ENCODE results near the gene AARSD1. TPM values are rescaled to one million over a fixed set of nuclear protein-coding genes. Genes with fewer than 3 reads are reported as not detected.
"Not testable (repeated sequence)": the region's sequence is repeated elsewhere in the genome, so short reads cannot be mapped to it uniquely, and the experiment has no call there.

The AARSD1 gene
- total and polyA plus RNA-seq, 2 donors (not counting 1 experiment from before 2014, with no cell fraction given): 17.7 to 37.3 TPM

DNA sequence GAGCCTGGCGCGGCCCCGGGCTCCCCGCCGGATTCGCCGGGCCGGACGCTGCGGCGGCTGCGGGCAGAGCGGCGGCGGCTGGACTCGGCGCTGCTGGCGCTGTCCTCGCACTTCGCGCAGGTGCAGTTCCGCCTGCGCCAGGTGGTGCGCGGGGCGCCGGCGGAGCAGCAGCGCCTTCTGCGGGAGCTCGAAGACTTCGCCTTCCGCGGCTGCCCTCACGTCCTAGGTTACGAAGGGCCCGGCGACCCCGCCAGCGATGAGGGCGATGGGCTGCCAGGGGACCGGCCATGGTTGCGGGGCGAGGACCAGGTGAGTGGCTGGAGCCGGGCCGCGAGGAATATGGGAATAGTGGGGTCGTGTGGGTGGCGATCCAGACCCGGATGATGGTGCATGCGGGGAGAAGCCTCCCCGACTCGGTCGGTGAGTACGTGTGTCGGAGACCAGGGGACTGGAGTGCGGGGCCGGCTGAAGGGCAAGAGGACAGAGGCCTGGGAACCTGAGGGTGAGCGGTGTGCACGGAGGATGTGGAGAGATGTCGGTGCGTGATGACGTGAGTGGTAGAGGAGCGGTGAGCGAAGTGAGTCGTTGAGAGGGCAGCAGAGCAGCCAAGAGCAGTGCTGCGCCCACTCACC lies 16.6 kb upstream of the AARSD1 start:
- peaks cover 6% of the 10 kb centered on the region for H3K4me1 ChIP-seq (ENCODE audit: control insufficient read depth, extremely low read depth, insufficient read depth, low read length)
- H4K20me1 ChIP-seq (ENCODE audit: control insufficient read depth, extremely low read depth, insufficient read depth, low read length): no peaks in the 10 kb centered on the region
- H3K79me2 ChIP-seq (ENCODE audit: control insufficient read depth, insufficient read depth, low read length): peaks cover 18% of the 10 kb centered on the region
- peak overlapping the region; percentile 79 for H2AFZ ChIP-seq (ENCODE audit: low read length)
- H3K27ac ChIP-seq (ENCODE audit: insufficient read depth, low read length): peak overlapping the region; percentile 77
- H3K4me2 ChIP-seq (ENCODE audit: extremely low read depth, insufficient read depth, low read length): peak overlapping the region; percentile 99
- no peaks in the 10 kb centered on the region for H3K27me3 ChIP-seq (ENCODE audit: control insufficient read depth, insufficient read depth, low read length)
- H3K4me3 ChIP-seq (replicated peaks in 1 of 4; ENCODE audit: control extremely low read depth in 1 of 4, insufficient read depth in 1 of 4, low read depth in 3 of 4, low read length in 4 of 4): peak overlapping the region; percentile 85 to 95 (median 90)
- peak; percentile 39 to 68 for DNase-seq (ENCODE audit: low read depth in 2 of 2)
- peak overlapping the region; percentile 82 for H3K9ac ChIP-seq (ENCODE audit: insufficient read depth, low read length)
- TF ChIP-seq EZH2 (IDR thresholded peaks at IDR 0.05; ENCODE audit: low read length, missing control alignments): no peak
- TF ChIP-seq, protein P1, sequence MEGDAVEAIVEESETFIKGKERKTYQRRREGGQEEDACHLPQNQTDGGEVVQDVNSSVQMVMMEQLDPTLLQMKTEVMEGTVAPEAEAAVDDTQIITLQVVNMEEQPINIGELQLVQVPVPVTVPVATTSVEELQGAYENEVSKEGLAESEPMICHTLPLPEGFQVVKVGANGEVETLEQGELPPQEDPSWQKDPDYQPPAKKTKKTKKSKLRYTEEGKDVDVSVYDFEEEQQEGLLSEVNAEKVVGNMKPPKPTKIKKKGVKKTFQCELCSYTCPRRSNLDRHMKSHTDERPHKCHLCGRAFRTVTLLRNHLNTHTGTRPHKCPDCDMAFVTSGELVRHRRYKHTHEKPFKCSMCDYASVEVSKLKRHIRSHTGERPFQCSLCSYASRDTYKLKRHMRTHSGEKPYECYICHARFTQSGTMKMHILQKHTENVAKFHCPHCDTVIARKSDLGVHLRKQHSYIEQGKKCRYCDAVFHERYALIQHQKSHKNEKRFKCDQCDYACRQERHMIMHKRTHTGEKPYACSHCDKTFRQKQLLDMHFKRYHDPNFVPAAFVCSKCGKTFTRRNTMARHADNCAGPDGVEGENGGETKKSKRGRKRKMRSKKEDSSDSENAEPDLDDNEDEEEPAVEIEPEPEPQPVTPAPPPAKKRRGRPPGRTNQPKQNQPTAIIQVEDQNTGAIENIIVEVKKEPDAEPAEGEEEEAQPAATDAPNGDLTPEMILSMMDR (conservative IDR thresholded peaks at IDR 0.05 in 1 of 2, IDR thresholded peaks at IDR 0.05 in 1 of 2; ENCODE audit: low read depth in 1 of 2, low read length in 2 of 2): no peak
- no peaks in the 10 kb centered on the region for H3K36me3 ChIP-seq (ENCODE audit: control insufficient read depth, insufficient read depth, low read length)
- H3K9me3 ChIP-seq (ENCODE audit: control insufficient read depth, insufficient read depth, low read depth, low read length): no peaks in the 10 kb centered on the region

DNA sequence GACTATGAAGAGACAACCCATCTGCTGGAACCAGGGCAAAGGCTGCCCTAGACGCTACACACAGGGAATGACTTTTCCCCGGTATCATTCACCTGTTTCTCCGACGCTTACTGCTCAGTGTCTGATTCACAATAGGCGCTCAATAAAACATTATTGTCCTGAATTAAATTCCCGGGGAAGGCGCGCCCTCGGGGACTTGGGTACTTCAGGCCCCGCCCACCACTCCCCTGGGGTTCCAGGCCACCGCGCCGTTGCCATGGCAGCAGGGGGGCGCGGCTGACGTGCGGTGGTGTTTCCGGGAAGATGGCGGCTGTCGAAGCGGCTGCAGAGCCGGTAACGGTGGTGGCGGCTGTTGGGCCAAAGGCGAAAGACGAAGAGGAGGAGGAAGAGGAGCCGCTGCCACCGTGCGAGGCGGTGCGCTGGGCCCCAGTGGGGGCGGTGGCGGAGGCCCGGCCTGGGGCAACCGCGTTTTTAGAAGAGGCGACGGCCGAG lies 16.1 kb upstream of the AARSD1 start, which contains the start of gene RUNDC1:
Gene RUNDC1, plus strand, starts transcription at position 292 of the 492 bp plus-strand sequence. Its CDS starts 12 bp downstream, at position 304.
- Histone ChIP-seq H2AFZ (ENCODE audit: low read length) (peak within 1 kb of the TSS; percentile 79), H3K9ac (ENCODE audit: insufficient read depth, low read length) (peak within 1 kb of the TSS; percentile 82), H3K27ac (ENCODE audit: insufficient read depth, low read length) (peak within 1 kb of the TSS; percentile 77), H4K20me1 (ENCODE audit: control insufficient read depth, extremely low read depth, insufficient read depth, low read length) (no peaks in the 10 kb centered on the region), H3K36me3 (ENCODE audit: control insufficient read depth, insufficient read depth, low read length) (no peaks in the 10 kb centered on the region), H3K9me3 (ENCODE audit: control insufficient read depth, insufficient read depth, low read depth, low read length) (no peaks in the 10 kb centered on the region), H3K4me2 (ENCODE audit: extremely low read depth, insufficient read depth, low read length) (peak within 1 kb of the TSS; percentile 99), H3K4me3 (replicated peaks in 1 of 4; ENCODE audit: control extremely low read depth in 1 of 4, insufficient read depth in 1 of 4, low read depth in 3 of 4, low read length in 4 of 4) (peak within 1 kb of the TSS; percentile 85 to 95 (median 90)), H3K4me1 (ENCODE audit: control insufficient read depth, extremely low read depth, insufficient read depth, low read length) (peaks cover 6% of the 10 kb centered on the region), H3K27me3 (ENCODE audit: control insufficient read depth, insufficient read depth, low read length) (no peaks in the 10 kb centered on the region), H3K79me2 (ENCODE audit: control insufficient read depth, insufficient read depth, low read length) (peaks cover 18% of the 10 kb centered on the region)
- TF ChIP-seq EZH2 (IDR thresholded peaks at IDR 0.05; ENCODE audit: low read length, missing control alignments): no peak
- TF ChIP-seq, protein P1 (conservative IDR thresholded peaks at IDR 0.05 in 1 of 2, IDR thresholded peaks at IDR 0.05 in 1 of 2; ENCODE audit: low read depth in 1 of 2, low read length in 2 of 2): no peak
- peak; percentile 78 to 80 for DNase-seq (ENCODE audit: low read depth in 2 of 2)

DNA sequence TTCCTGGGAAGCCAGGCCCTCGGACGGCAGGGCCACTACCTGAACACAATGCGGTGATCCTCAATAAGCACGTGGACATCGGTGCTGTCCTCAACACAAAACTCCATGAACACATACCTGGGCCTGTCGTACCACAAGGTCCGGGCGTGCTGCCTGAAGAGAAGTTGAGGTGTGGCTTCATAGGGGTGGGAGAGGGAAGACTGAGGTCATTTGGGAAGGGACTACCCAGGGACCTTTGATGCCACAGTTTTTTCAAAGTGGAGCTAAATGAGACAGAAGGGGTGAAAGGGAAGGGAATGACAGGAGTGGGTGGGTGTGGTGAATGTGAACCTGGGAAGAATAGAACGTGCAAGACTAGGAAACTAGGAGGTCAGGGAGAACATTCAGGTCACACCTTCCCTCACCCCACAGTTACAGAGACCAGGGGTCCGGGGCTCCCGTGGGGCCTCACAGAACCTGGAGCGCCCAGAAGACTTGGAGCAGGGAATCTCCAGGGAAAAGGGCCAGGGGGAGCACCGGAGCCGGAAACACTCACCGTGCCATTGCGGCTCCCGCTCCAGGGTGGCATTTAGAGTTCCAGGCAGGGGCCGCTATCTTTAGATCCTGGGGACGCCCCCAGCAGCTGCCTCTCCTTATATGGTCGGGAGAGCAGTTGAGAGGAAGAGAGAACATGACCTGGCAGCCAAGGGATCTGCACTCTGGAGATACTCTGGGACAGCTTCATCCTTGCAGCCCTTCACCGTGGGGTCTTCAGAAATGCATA lies 15.4 kb upstream of the AARSD1 start, which contains the start of gene PTGES3L:
Gene PTGES3L, minus strand, starts transcription at position 570 of the 763 bp plus-strand sequence. Its CDS starts 27 bp downstream, at position 543.
- Histone ChIP-seq H3K9ac (ENCODE audit: insufficient read depth, low read length) (peak within 1 kb of the TSS; percentile 82), H3K79me2 (ENCODE audit: control insufficient read depth, insufficient read depth, low read length) (peaks cover 18% of the 10 kb centered on the region), H3K27me3 (ENCODE audit: control insufficient read depth, insufficient read depth, low read length) (no peaks in the 10 kb centered on the region), H3K36me3 (ENCODE audit: control insufficient read depth, insufficient read depth, low read length) (no peaks in the 10 kb centered on the region), H3K9me3 (ENCODE audit: control insufficient read depth, insufficient read depth, low read depth, low read length) (no peaks in the 10 kb centered on the region), H2AFZ (ENCODE audit: low read length) (peak within 1 kb of the TSS; percentile 79), H3K27ac (ENCODE audit: insufficient read depth, low read length) (peak within 1 kb of the TSS; percentile 77), H3K4me2 (ENCODE audit: extremely low read depth, insufficient read depth, low read length) (peak within 1 kb of the TSS; percentile 99), H3K4me1 (ENCODE audit: control insufficient read depth, extremely low read depth, insufficient read depth, low read length) (peaks cover 6% of the 10 kb centered on the region), H3K4me3 (replicated peaks in 1 of 4; ENCODE audit: control extremely low read depth in 1 of 4, insufficient read depth in 1 of 4, low read depth in 3 of 4, low read length in 4 of 4) (peak within 1 kb of the TSS; percentile 85 to 95 (median 90)), H4K20me1 (ENCODE audit: control insufficient read depth, extremely low read depth, insufficient read depth, low read length) (no peaks in the 10 kb centered on the region)
- TF ChIP-seq, protein P1 (conservative IDR thresholded peaks at IDR 0.05 in 1 of 2, IDR thresholded peaks at IDR 0.05 in 1 of 2; ENCODE audit: low read depth in 1 of 2, low read length in 2 of 2): no peak
- TF ChIP-seq EZH2 (IDR thresholded peaks at IDR 0.05; ENCODE audit: low read length, missing control alignments): no peak
- peak; percentile 26 to 63 for DNase-seq (ENCODE audit: low read depth in 2 of 2)

DNA sequence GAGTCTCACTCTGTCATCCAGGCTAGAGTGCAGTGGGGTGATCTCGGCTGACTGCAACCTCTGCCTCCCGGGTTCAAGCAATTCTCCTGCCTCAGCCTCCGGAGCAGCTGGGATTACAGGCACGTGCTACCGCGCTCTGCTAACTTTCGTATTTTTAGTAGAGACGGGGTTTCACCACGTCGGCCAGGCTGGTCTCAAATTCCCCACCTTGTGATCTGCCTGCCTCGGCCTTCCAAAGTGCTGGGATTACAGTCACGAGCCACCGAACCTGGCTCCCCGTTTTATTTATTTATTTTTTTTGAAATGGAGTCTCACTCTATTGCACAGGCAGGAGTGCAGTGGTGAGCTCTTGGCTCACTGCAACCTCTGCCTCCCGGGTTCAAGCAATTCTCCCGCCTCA lies 11.4 kb upstream of the AARSD1 start:
- not testable (repeated sequence) for H3K4me3 ChIP-seq (replicated peaks in 1 of 4; ENCODE audit: control extremely low read depth in 1 of 4, insufficient read depth in 1 of 4, low read depth in 3 of 4, low read length in 4 of 4); H3K9me3 ChIP-seq (ENCODE audit: control insufficient read depth, insufficient read depth, low read depth, low read length); H3K4me1 ChIP-seq (ENCODE audit: control insufficient read depth, extremely low read depth, insufficient read depth, low read length); H2AFZ ChIP-seq (ENCODE audit: low read length); H3K79me2 ChIP-seq (ENCODE audit: control insufficient read depth, insufficient read depth, low read length); DNase-seq (ENCODE audit: low read depth in 2 of 2); H4K20me1 ChIP-seq (ENCODE audit: control insufficient read depth, extremely low read depth, insufficient read depth, low read length); H3K27ac ChIP-seq (ENCODE audit: insufficient read depth, low read length); H3K4me2 ChIP-seq (ENCODE audit: extremely low read depth, insufficient read depth, low read length); H3K36me3 ChIP-seq (ENCODE audit: control insufficient read depth, insufficient read depth, low read length); H3K9ac ChIP-seq (ENCODE audit: insufficient read depth, low read length); H3K27me3 ChIP-seq (ENCODE audit: control insufficient read depth, insufficient read depth, low read length)

Data from fibroblast of lung (primary cell).